ENCODE results near the gene CEP164. TPM values are rescaled to one million over a fixed set of nuclear protein-coding genes. Genes with fewer than 3 reads are reported as not detected.

The CEP164 gene
- total RNA-seq, 1 donor from 2014 or later = 21.6 TPM

DNA sequence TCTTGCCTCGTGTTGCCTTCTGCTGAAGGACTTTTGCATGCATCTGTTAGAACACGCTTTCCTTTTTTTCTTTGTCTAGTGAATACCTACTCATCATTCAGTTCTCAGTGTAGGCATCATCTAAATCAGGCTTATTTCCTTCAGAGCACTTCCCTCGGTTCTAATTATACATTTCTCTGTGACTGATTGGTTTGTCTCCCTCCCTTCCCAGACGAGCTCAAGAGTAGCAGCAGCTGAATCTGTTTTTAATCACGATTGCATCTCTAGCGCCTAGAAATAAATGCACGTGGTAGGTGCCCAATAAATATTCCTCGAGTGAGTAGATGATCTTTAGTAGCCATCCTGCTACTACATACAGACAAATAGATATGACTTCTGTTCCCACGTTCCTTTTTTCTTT is 6.3 kb downstream of the CEP164 start:
- Histone ChIP-seq H3K9me3 (no peaks in the 10 kb centered on the region), H3K36me3 (peaks cover 0 to 5% of the 10 kb centered on the region in 2 donors), H3K27me3 (no peaks in the 10 kb centered on the region), H3K4me1 (peaks cover 7% of the 10 kb centered on the region), H3K4me3 (no peak overlapping the region), H3K27ac (no peak overlapping the region)
- TF ChIP-seq, protein P1, sequence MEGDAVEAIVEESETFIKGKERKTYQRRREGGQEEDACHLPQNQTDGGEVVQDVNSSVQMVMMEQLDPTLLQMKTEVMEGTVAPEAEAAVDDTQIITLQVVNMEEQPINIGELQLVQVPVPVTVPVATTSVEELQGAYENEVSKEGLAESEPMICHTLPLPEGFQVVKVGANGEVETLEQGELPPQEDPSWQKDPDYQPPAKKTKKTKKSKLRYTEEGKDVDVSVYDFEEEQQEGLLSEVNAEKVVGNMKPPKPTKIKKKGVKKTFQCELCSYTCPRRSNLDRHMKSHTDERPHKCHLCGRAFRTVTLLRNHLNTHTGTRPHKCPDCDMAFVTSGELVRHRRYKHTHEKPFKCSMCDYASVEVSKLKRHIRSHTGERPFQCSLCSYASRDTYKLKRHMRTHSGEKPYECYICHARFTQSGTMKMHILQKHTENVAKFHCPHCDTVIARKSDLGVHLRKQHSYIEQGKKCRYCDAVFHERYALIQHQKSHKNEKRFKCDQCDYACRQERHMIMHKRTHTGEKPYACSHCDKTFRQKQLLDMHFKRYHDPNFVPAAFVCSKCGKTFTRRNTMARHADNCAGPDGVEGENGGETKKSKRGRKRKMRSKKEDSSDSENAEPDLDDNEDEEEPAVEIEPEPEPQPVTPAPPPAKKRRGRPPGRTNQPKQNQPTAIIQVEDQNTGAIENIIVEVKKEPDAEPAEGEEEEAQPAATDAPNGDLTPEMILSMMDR (IDR thresholded peaks at IDR 0.05) = no peak
- TF ChIP-seq POLR2A (IDR thresholded peaks at IDR 0.05) (no peak), POLR2AphosphoS5 (IDR thresholded peaks at IDR 0.05; ENCODE audit: insufficient read depth in 1 of 2, low read depth in 1 of 2) (no peak)
- intact Hi-C loops (cut with DNase I) = no loop called here
- DNase-seq (ENCODE audit: extremely low spot score in 2 of 2) = no peak

DNA sequence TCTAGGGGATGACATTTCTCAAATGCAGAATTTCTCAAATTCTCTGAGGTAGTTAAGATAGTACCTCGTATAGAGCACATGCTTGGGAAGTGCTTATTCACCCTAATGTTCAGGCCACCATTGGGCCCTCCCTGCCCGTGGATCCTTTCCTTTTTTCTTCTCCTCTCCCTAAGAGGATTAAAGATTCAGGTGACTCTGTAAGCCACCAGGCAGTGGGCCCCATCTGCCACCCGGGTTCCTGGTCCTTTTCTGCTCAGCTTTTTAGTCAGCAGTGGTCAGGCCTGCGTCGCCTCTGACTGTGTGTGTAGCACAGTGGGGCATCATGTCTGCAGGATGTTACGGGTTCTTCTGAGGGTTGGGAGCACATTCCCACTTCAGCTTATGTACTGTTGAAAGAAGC is 7.2 kb downstream of the CEP164 start:
- DNase-seq (ENCODE audit: extremely low spot score in 2 of 2) = no peak
- TF ChIP-seq, protein P1 (IDR thresholded peaks at IDR 0.05) = no peak
- TF ChIP-seq POLR2AphosphoS5 (IDR thresholded peaks at IDR 0.05; ENCODE audit: insufficient read depth in 1 of 2, low read depth in 1 of 2) (no peak), POLR2A (IDR thresholded peaks at IDR 0.05) (no peak)
- Histone ChIP-seq H3K27ac (no peak overlapping the region), H3K9me3 (no peaks in the 10 kb centered on the region), H3K4me3 (no peak overlapping the region), H3K4me1 (no peaks in the 10 kb centered on the region), H3K36me3 (peaks cover 0 to 5% of the 10 kb centered on the region in 2 donors), H3K27me3 (no peaks in the 10 kb centered on the region)
- intact Hi-C loops (cut with DNase I) = no loop called here

DNA sequence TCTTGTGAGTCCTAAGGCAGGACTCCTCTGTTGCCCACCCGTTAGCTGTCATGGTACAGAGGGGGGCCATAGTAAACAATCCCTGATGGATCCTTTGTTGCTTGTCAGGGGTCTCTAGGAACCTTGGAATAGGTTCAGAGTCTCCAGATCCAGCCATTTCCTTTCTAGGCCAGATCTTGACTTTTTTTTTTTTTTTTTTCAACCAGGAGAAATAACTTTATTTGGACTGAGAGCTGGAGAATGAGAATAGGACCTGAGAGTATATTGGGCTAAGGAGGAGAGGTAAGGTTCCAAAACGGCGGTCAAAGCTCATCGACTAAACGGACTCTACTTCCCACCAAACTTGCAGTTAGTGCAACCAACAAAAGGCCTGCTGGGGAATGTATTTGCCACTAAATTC is 7.7 kb downstream of the CEP164 start:
- Histone ChIP-seq H3K36me3 (peaks cover 0 to 5% of the 10 kb centered on the region in 2 donors), H3K9me3 (no peaks in the 10 kb centered on the region), H3K4me3 (no peak overlapping the region), H3K27me3 (no peaks in the 10 kb centered on the region), H3K27ac (no peak overlapping the region), H3K4me1 (no peaks in the 10 kb centered on the region)
- TF ChIP-seq, protein P1 (IDR thresholded peaks at IDR 0.05) = no peak
- TF ChIP-seq POLR2A (IDR thresholded peaks at IDR 0.05) = no peak
- TF ChIP-seq POLR2AphosphoS5 (IDR thresholded peaks at IDR 0.05; ENCODE audit: insufficient read depth in 1 of 2, low read depth in 1 of 2) = no peak
- intact Hi-C loops (cut with DNase I) = no loop called here
- DNase-seq (ENCODE audit: extremely low spot score in 2 of 2) = no peak

DNA sequence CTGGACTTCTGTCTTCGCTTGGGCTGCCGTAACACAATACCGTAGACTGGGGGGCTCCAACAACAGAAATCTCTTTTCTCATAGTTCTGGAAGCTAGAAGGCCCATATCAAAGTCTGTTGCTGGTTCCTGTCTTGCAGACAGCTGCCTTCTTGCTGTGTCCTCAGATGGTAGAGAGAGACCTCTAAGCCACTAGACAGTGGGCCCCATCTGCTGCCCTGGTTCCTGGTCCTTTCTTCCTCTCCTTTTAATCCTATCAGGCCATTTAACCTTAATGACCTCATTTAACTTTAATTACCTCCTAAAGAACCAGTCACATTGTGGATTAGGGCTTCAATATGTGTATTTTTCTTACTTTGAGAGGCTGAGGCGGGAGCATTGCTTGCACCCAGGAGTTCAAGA is 9.4 kb downstream of the CEP164 start:
- peaks cover 0 to 16% of the 10 kb centered on the region in 2 donors for H3K36me3 ChIP-seq
- H3K9me3 ChIP-seq = no peaks in the 10 kb centered on the region
- no peak overlapping the region for H3K27ac ChIP-seq
- DNase-seq (ENCODE audit: extremely low spot score in 2 of 2) = no peak
- no peak for TF ChIP-seq POLR2A (IDR thresholded peaks at IDR 0.05)
- no peak for TF ChIP-seq POLR2AphosphoS5 (IDR thresholded peaks at IDR 0.05; ENCODE audit: insufficient read depth in 1 of 2, low read depth in 1 of 2)
- TF ChIP-seq, protein P1 (IDR thresholded peaks at IDR 0.05) = no peak
- intact Hi-C loops (cut with DNase I) = no loop called here
- H3K27me3 ChIP-seq = no peaks in the 10 kb centered on the region
- no peaks in the 10 kb centered on the region for H3K4me1 ChIP-seq
- no peak overlapping the region for H3K4me3 ChIP-seq

DNA sequence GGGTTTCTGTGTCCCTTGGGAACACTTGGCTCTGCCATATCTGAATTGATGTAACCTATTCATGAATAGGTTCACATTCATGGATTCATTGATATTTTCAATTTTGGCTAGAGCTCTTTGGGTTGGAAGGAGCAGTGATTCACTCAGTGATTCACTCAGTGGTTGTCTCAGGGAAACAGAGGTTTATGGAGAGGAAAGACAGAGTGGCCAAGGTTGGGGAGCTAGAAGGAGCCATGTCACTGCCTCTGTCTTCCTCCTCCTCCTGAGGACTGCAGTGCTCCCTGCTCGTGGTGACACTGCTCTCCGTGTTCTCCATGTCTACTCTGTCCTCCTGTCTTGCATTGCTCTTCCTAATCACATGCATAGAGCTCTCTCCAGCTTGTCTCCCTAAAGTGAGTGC is 17.4 kb downstream of the CEP164 start:
- TF ChIP-seq POLR2A (IDR thresholded peaks at IDR 0.05) = no peak
- TF ChIP-seq POLR2AphosphoS5 (IDR thresholded peaks at IDR 0.05; ENCODE audit: insufficient read depth in 1 of 2, low read depth in 1 of 2) = no peak
- TF ChIP-seq, protein P1 (IDR thresholded peaks at IDR 0.05) = no peak

More for the DNA sequence above, 17.4 kb downstream of the CEP164 start:
- no peak for DNase-seq (ENCODE audit: extremely low spot score in 2 of 2)
- intact Hi-C loops (cut with DNase I) = no loop called here
- Histone ChIP-seq H3K36me3 (peaks cover 0 to 37% of the 10 kb centered on the region in 2 donors), H3K27ac (no peak overlapping the region), H3K4me3 (no peak overlapping the region), H3K4me1 (no peaks in the 10 kb centered on the region), H3K9me3 (no peaks in the 10 kb centered on the region), H3K27me3 (no peaks in the 10 kb centered on the region)

All from vagina (tissue), 2 donors.